ENCODE results near the gene PPY. TPM values are rescaled to one million over a fixed set of nuclear protein-coding genes. Genes with fewer than 3 reads are reported as not detected.

PPY gene
- total RNA-seq, 1 experiment from 2014 or later: not detected

- no peak for TF ChIP-seq FOXP4 (CRISPR knock-in tag; IDR thresholded peaks at IDR 0.05)
- no peak for TF ChIP-seq TCF7 (CRISPR knock-in tag; IDR thresholded peaks at IDR 0.05; ENCODE audit: low read depth)
- no peak for TF ChIP-seq NFYB (CRISPR knock-in tag; conservative IDR thresholded peaks at IDR 0.05; ENCODE audit: low read depth)
- TF ChIP-seq ZNF281 (CRISPR knock-in tag; IDR thresholded peaks at IDR 0.05): no peak
Measured at GRCh38 chr17:43988301-43988700, 46.0 kb upstream of the PPY start (continued).

GRCh38 chr17:43987131-43988021 lies 45.1 kb upstream of the PPY start:
- Mint-ChIP-seq H3K4me3 (no peak overlapping the region), H3K27ac (no peak overlapping the region), H3K9me3 (no peaks in the 10 kb centered on the region), H3K4me1 (peaks cover 4% of the 10 kb centered on the region; the same call in 1 of the 2 replicates), H3K36me3 (no peaks in the 10 kb centered on the region), H3K27me3 (ENCODE audit: low read depth) (peaks cover 15% of the 10 kb centered on the region)
- TF ChIP-seq PRDM15 (CRISPR knock-in tag; IDR thresholded peaks at IDR 0.05): peak; percentile 71
- no peak for TF ChIP-seq SOX15 (CRISPR knock-in tag; IDR thresholded peaks at IDR 0.05)
- ChIA-PET CTCF (interaction anchor here (1.0 to 2.6 kb wide), 8 partner anchors 8 to 141 kb away, joined by 3 to 12 read pairs (median 3); no protein-coding TSS in a partner anchor), POLR2A (interaction anchor here (0.6 kb wide), 1 partner anchor 301 kb away, joined by 3 read pairs; no protein-coding TSS in a partner anchor)
- DNase-seq (ENCODE audit: low spot score) (no peak), ATAC-seq (no peak)

GRCh38 chr17:43986225-43986981 lies 44.1 kb upstream of the PPY start:
- DNase-seq (ENCODE audit: low spot score) (no peak), ATAC-seq (no peak)
- H3K4me3 Mint-ChIP-seq: no peak overlapping the region
- ChIA-PET POLR2A (no interaction called here), CTCF (interaction anchor here (1.1 to 2.6 kb wide), 5 partner anchors 7 to 48 kb away, joined by 3 to 12 read pairs (median 4); no protein-coding TSS in a partner anchor)
- H3K9me3 Mint-ChIP-seq: no peaks in the 10 kb centered on the region
- H3K4me1 Mint-ChIP-seq: peaks cover 4% of the 10 kb centered on the region; the same call in 1 of the 2 replicates
- no peaks in the 10 kb centered on the region for H3K36me3 Mint-ChIP-seq
- peaks cover 24% of the 10 kb centered on the region for H3K27me3 Mint-ChIP-seq (ENCODE audit: low read depth)
- no peak for TF ChIP-seq NR2C2 (CRISPR knock-in tag; IDR thresholded peaks at IDR 0.05)
- TF ChIP-seq ZBTB43 (CRISPR knock-in tag; IDR thresholded peaks at IDR 0.05): no peak
- no peak for TF ChIP-seq ZNF263 (CRISPR knock-in tag; IDR thresholded peaks at IDR 0.05; ENCODE audit: low read depth)
- TF ChIP-seq NFATC4 (CRISPR knock-in tag; IDR thresholded peaks at IDR 0.05): no peak
- TF ChIP-seq MLX (CRISPR knock-in tag; IDR thresholded peaks at IDR 0.05): no peak
- no peak for TF ChIP-seq CTCF (IDR thresholded peaks at IDR 0.05)
- TF ChIP-seq MYBL2 (CRISPR knock-in tag; IDR thresholded peaks at IDR 0.05): no peak
- TF ChIP-seq MXD4 (CRISPR knock-in tag; IDR thresholded peaks at IDR 0.05; ENCODE audit: borderline replicate concordance): no peak
- no peak for TF ChIP-seq GABPB1 (CRISPR knock-in tag; IDR thresholded peaks at IDR 0.05)
- TF ChIP-seq CBFB (CRISPR knock-in tag; IDR thresholded peaks at IDR 0.05; ENCODE audit: low read depth): no peak
- no peak for TF ChIP-seq ZNF121 (CRISPR knock-in tag; IDR thresholded peaks at IDR 0.05)
- no peak for TF ChIP-seq ATF3 (CRISPR knock-in tag; conservative IDR thresholded peaks at IDR 0.05)
- H3K27ac Mint-ChIP-seq: no peak overlapping the region
